K562 treated with DMSO at 1 percent for 24 hours (cell line): ENCODE results near the gene CT45A6. TPM values are rescaled to one million over a fixed set of nuclear protein-coding genes. Genes with fewer than 3 reads are reported as not detected.

Experiments
- total RNA-seq: library from RNA; unstranded; fragments of 300-600 nt; gene quantifications from 2 replicates; pipeline ENCODE4 v1.2.3, GENCODE V29; 2022; ENCODE audit warnings: low read depth; ENCODE audit not compliant: insufficient read depth

CT45A6 gene, protein sequence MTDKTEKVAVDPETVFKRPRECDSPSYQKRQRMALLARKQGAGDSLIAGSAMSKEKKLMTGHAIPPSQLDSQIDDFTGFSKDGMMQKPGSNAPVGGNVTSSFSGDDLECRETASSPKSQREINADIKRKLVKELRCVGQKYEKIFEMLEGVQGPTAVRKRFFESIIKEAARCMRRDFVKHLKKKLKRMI
- not detected in 2 replicates for total RNA-seq

DNA sequence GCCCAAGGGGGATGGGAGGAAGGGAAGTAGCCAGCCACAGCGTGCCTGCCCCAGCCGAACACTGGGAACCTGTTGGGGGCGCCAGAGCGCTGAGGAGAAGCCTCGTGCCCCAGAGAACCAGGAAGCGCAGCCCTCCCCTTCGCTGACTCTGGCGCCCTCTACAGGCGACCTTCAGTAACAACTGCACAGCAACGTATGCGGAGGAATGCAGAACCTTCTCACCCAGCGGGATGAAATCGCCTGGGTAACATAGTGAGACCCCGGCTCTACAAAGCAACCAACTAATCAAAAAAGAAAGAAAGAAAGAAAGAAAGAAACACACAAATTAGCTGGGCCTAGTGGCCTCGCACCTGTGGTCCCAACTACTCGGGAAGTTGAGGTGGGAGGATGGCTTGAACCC, at the start of gene CT45A6:
CT45A6 (minus strand) TSS at position 101 of the 400 bp plus-strand sequence. CDS start 3,794 bp downstream, outside the sequence.

DNA sequence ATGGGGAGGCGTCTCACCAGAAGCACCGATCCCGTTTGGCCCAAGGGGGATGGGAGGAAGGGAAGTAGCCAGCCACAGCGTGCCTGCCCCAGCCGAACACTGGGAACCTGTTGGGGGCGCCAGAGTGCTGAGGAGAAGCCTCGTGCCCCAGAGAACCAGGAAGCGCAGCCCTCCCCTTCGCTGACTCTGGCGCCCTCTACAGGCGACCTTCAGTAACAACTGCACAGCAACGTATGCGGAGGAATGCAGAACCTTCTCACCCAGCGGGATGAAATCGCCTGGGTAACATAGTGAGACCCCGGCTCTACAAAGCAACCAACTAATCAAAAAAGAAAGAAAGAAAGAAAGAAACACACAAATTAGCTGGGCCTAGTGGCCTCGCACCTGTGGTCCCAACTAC, 34.6 kb upstream of the CT45A6 start, which contains the start of gene CT45A7:
CT45A7 (minus strand) TSS at position 101 of the 400 bp plus-strand sequence. CDS start 3,747 bp downstream, outside the sequence.

DNA sequence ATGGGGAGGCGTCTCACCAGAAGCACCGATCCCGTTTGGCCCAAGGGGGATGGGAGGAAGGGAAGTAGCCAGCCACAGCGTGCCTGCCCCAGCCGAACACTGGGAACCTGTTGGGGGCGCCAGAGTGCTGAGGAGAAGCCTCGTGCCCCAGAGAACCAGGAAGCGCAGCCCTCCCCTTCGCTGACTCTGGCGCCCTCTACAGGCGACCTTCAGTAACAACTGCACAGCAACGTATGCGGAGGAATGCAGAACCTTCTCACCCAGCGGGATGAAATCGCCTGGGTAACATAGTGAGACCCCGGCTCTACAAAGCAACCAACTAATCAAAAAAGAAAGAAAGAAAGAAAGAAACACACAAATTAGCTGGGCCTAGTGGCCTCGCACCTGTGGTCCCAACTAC, 17.3 kb upstream of the CT45A6 start, which contains the start of gene CT45A2:
CT45A2 (minus strand) TSS at position 101 of the 400 bp plus-strand sequence. CDS start 3,747 bp downstream, outside the sequence.

DNA sequence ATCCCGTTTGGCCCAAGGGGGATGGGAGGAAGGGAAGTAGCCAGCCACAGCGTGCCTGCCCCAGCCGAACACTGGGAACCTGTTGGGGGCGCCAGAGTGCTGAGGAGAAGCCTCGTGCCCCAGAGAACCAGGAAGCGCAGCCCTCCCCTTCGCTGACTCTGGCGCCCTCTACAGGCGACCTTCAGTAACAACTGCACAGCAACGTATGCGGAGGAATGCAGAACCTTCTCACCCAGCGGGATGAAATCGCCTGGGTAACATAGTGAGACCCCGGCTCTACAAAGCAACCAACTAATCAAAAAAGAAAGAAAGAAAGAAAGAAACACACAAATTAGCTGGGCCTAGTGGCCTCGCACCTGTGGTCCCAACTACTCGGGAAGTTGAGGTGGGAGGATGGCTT, 17.2 kb downstream of the CT45A6 start, which contains the start of gene CT45A5:
CT45A5 (minus strand) TSS at position 101 of the 400 bp plus-strand sequence. CDS start 3,774 bp downstream, outside the sequence.

DNA sequence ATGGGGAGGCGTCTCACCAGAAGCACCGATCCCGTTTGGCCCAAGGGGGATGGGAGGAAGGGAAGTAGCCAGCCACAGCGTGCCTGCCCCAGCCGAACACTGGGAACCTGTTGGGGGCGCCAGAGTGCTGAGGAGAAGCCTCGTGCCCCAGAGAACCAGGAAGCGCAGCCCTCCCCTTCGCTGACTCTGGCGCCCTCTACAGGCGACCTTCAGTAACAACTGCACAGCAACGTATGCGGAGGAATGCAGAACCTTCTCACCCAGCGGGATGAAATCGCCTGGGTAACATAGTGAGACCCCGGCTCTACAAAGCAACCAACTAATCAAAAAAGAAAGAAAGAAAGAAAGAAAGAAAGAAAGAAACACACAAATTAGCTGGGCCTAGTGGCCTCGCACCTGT, 34.5 kb downstream of the CT45A6 start, which contains the start of gene CT45A3:
CT45A3 (minus strand) TSS at position 101 of the 400 bp plus-strand sequence. CDS start 3,747 bp downstream, outside the sequence.

Other genes with a start within 250 kb of the CT45A6 start
- gene CT45A1, start 89.1 kb downstream of the CT45A6 start, total RNA-seq = 0.53 TPM in 1 of 2 replicates, not detected in the other
- gene CT45A3, start 34.6 kb downstream of the CT45A6 start, total RNA-seq = not detected in 2 replicates
- gene CT45A5, start 17.3 kb downstream of the CT45A6 start, total RNA-seq = 0.64 TPM in 1 of 2 replicates, not detected in the other
- 1.8 and 3.0 TPM in 2 replicates for gene CT45A2, start 17.2 kb upstream of the CT45A6 start, total RNA-seq
- not detected in 2 replicates for gene CT45A7, start 34.5 kb upstream of the CT45A6 start, total RNA-seq
- not detected in 2 replicates for gene CT45A8, start 51.8 kb upstream of the CT45A6 start, total RNA-seq
- not detected in 2 replicates for gene CT45A9, start 69.0 kb upstream of the CT45A6 start, total RNA-seq
- 14.1 and 14.8 TPM in 2 replicates for gene CT45A10, start 90.7 kb upstream of the CT45A6 start, total RNA-seq
- gene SAGE1, start 90.9 kb upstream of the CT45A6 start, total RNA-seq = 15.5 and 19.4 TPM in 2 replicates
- gene MMGT1, start 171.2 kb upstream of the CT45A6 start, total RNA-seq = 10.8 and 11.7 TPM in 2 replicates
- 5.8 and 8.2 TPM in 2 replicates for gene SLC9A6, start 182.6 kb upstream of the CT45A6 start, total RNA-seq